H1 (cell line): ENCODE results near the gene CAPN13. TPM values are rescaled to one million over a fixed set of nuclear protein-coding genes. Genes with fewer than 3 reads are reported as not detected.

Source experiments
- GABPA ChIP-seq: IDR thresholded peaks from 2 replicates; pipeline ENCODE4 v1.6.1; 2011; ENCODE audit warnings: mild to moderate bottlenecking, low read length, moderate library complexity, borderline replicate concordance; ENCODE audit not compliant: insufficient read depth
- NANOG ChIP-seq: IDR thresholded peaks from 2 replicates; pipeline ENCODE4 v1.6.1; 2011; ENCODE audit warnings: low read length, low read depth, mild to moderate bottlenecking, inconsistent platforms; ENCODE audit not compliant: insufficient read depth, poor library complexity, severe bottlenecking
- NRF1 ChIP-seq: IDR thresholded peaks from 2 replicates; pipeline ENCODE4 v1.6.1; 2011; ENCODE audit warnings: mild to moderate bottlenecking, low read depth, low read length, improper control_type of control experiment
- POU5F1 ChIP-seq: IDR thresholded peaks from 2 replicates; pipeline ENCODE4 v1.6.1; 2011; ENCODE audit warnings: low read depth, mild to moderate bottlenecking, low read length, moderate library complexity
- SAP30 ChIP-seq: fragments of 300-600 bp; sonication (generic); IDR thresholded peaks from 2 replicates; pipeline ENCODE4 v1.7.1; 2012; ENCODE audit warnings: low read length, moderate library complexity, mild to moderate bottlenecking, inconsistent platforms; ENCODE audit not compliant: insufficient read depth, insufficient replicate concordance
- TBP ChIP-seq: IDR thresholded peaks from 2 replicates; pipeline ENCODE4 v1.6.1; 2011; ENCODE audit warnings: low read depth, low read length, improper control_type of control experiment
- USF2 ChIP-seq: IDR thresholded peaks from 2 replicates; pipeline ENCODE4 v1.6.1; 2011; ENCODE audit warnings: low read length, improper control_type of control experiment
- polyA plus RNA-seq, 7 experiments: library from polyadenylated mRNA; depleted of rRNA in 3 of 7; stranded (reverse) in 5 of 7; unstranded in 2 of 7; fragments of >200 nt in 5 of 7; fragments of 200-250 nt in 2 of 7; gene quantifications; 1 replicate in 5 of 7; 2 replicates in 1 of 7; 4 replicates in 1 of 7; pipeline versions ENCODE4 v1.2.1 to v1.2.3, GENCODE V29; 2011 to 2013; ENCODE audit warnings: missing spikeins in 2 of 7, mixed read lengths in 2 of 7
- total RNA-seq: library from RNA; stranded (reverse); fragmentation: NEBNext Ultra II Directional; extraction: Animal tissue kit (Norgen Biotek cat#: 25700); gene quantifications from 2 replicates; pipeline ENCODE4 v1.2.1, GENCODE V29; 2021
- TF ChIP-seq, protein P1 (sequence below): fragments of 300-600 bp; sonication (generic); IDR thresholded peaks from 2 replicates; pipeline ENCODE4 v1.7.1; 2012; ENCODE audit warnings: low read length, moderate library complexity, mild to moderate bottlenecking, inconsistent platforms; ENCODE audit not compliant: insufficient replicate concordance

The CAPN13 gene
- total and polyA plus RNA-seq, 2 of the 8 experiments (the other 6 are each of a cell fraction or from before 2014, with no cell fraction given): 2.4 TPM

GRCh38 chr2:30764021-30764800 lies 43.0 kb downstream of the CAPN13 start (continued):
- TF ChIP-seq, protein P1, sequence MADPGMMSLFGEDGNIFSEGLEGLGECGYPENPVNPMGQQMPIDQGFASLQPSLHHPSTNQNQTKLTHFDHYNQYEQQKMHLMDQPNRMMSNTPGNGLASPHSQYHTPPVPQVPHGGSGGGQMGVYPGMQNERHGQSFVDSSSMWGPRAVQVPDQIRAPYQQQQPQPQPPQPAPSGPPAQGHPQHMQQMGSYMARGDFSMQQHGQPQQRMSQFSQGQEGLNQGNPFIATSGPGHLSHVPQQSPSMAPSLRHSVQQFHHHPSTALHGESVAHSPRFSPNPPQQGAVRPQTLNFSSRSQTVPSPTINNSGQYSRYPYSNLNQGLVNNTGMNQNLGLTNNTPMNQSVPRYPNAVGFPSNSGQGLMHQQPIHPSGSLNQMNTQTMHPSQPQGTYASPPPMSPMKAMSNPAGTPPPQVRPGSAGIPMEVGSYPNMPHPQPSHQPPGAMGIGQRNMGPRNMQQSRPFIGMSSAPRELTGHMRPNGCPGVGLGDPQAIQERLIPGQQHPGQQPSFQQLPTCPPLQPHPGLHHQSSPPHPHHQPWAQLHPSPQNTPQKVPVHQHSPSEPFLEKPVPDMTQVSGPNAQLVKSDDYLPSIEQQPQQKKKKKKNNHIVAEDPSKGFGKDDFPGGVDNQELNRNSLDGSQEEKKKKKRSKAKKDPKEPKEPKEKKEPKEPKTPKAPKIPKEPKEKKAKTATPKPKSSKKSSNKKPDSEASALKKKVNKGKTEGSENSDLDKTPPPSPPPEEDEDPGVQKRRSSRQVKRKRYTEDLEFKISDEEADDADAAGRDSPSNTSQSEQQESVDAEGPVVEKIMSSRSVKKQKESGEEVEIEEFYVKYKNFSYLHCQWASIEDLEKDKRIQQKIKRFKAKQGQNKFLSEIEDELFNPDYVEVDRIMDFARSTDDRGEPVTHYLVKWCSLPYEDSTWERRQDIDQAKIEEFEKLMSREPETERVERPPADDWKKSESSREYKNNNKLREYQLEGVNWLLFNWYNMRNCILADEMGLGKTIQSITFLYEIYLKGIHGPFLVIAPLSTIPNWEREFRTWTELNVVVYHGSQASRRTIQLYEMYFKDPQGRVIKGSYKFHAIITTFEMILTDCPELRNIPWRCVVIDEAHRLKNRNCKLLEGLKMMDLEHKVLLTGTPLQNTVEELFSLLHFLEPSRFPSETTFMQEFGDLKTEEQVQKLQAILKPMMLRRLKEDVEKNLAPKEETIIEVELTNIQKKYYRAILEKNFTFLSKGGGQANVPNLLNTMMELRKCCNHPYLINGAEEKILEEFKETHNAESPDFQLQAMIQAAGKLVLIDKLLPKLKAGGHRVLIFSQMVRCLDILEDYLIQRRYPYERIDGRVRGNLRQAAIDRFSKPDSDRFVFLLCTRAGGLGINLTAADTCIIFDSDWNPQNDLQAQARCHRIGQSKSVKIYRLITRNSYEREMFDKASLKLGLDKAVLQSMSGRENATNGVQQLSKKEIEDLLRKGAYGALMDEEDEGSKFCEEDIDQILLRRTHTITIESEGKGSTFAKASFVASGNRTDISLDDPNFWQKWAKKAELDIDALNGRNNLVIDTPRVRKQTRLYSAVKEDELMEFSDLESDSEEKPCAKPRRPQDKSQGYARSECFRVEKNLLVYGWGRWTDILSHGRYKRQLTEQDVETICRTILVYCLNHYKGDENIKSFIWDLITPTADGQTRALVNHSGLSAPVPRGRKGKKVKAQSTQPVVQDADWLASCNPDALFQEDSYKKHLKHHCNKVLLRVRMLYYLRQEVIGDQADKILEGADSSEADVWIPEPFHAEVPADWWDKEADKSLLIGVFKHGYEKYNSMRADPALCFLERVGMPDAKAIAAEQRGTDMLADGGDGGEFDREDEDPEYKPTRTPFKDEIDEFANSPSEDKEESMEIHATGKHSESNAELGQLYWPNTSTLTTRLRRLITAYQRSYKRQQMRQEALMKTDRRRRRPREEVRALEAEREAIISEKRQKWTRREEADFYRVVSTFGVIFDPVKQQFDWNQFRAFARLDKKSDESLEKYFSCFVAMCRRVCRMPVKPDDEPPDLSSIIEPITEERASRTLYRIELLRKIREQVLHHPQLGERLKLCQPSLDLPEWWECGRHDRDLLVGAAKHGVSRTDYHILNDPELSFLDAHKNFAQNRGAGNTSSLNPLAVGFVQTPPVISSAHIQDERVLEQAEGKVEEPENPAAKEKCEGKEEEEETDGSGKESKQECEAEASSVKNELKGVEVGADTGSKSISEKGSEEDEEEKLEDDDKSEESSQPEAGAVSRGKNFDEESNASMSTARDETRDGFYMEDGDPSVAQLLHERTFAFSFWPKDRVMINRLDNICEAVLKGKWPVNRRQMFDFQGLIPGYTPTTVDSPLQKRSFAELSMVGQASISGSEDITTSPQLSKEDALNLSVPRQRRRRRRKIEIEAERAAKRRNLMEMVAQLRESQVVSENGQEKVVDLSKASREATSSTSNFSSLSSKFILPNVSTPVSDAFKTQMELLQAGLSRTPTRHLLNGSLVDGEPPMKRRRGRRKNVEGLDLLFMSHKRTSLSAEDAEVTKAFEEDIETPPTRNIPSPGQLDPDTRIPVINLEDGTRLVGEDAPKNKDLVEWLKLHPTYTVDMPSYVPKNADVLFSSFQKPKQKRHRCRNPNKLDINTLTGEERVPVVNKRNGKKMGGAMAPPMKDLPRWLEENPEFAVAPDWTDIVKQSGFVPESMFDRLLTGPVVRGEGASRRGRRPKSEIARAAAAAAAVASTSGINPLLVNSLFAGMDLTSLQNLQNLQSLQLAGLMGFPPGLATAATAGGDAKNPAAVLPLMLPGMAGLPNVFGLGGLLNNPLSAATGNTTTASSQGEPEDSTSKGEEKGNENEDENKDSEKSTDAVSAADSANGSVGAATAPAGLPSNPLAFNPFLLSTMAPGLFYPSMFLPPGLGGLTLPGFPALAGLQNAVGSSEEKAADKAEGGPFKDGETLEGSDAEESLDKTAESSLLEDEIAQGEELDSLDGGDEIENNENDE: no peak
- TF ChIP-seq POU5F1 (no peak), USF2 (no peak), SAP30 (no peak), GABPA (no peak), TBP (no peak), NRF1 (no peak), NANOG (no peak)
